NCI-H1417 (cell line): ENCODE measurements around the gene PGRMC1.
A peak's percentile ranks its signal among the peaks of the same experiment; 100 is the strongest.
"Not testable (repeated sequence)": the region's sequence is repeated elsewhere in the genome, so short reads cannot be mapped to it uniquely, and the experiment has no call there.

ENCODE experiments used
- DNase-seq, 3 experiments: peaks; one replicate each; lab custom pipeline; 2025; lab: John Stamatoyannopoulos, UW

Gene PGRMC1

DNA sequence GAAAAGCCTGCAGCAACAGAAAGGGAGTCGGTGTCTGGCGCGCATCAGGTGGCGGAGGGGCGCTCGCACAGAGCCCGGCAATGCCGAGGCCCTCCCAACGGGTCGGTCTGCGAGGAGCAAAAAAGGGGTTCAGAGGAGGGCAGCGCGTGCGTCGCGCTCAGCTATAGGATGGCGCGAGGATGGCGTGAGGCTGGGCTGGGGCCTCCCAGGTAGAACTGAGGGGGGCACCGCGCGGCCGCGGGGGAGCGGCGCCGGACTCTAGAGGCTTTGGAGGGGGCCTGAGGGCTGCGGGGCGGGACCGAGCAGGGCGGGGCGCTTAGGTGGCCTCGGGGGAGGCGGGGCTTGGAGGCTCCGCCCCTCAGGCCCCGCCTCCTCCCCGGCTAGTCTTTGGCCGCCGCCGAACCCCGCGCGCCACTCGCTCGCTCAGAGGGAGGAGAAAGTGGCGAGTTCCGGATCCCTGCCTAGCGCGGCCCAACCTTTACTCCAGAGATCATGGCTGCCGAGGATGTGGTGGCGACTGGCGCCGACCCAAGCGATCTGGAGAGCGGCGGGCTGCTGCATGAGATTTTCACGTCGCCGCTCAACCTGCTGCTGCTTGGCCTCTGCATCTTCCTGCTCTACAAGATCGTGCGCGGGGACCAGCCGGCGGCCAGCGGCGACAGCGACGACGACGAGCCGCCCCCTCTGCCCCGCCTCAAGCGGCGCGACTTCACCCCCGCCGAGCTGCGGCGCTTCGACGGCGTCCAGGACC lies at the start of gene PGRMC1:
Gene PGRMC1, plus strand, starts transcription at position 414 of the 751 bp plus-strand sequence. Its CDS starts 79 bp downstream, at position 493.
- peak; percentile 64 to 89 (median 84) for DNase-seq

DNA sequence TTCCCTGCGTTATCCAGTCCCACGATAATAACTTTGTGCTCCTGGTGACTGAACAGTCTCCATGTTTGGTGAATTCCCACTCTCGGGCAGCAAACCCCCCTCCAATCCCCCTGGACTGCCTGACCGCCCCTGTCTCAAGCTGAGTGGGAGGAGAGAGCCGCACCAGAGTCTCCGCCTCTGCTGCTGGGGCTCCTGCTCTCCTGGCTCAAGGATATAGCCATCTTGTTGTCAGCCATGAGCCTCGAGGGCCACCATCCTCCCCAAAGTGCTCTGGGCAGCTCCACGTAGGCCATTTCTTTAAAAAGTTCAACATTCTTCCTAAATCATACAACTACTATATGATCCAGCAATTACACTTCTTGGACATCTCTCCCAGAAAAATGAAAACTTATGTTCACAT lies 49.3 kb upstream of the PGRMC1 start:
- no peak for DNase-seq

DNA sequence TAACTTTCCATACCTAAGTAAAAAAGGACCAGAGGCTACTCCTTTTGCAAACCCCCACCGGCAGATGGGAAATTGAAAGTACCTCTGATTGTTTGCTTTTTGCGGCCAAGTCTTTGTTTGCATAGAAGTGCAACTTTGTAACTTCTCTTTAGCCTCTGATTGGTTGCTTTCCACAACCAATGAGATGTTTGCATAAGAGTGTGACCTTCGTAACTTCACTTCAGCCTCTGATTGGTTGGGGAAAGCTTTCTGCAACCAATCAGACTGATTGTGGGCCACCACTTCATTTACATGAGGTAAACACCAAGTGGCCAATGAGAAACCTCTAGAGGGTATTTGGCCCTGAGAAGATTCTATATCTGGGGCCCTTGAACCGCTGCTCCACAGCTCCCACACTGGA lies 48.8 kb upstream of the PGRMC1 start:
- no peak for DNase-seq

DNA sequence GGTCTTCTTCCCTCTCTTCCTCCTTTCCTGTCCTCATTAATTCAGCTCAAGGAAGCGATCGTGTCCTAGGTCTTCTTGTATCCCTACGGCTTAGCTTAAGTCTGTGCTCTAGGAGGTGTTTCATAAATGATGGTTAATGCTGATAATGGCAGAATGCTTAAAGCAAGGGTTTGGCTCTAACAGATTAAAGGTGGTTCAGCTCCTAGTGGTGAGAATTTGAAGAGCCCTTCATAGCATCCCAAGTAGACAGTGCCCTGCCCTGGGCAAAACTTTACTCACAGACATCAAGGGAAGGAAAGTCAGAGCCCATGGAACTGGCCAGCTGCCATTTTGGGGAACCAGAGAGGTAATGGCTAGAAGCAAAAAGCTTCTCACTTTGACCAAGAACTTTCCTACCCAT lies 47.0 kb upstream of the PGRMC1 start:
- DNase-seq, result no peak

DNA sequence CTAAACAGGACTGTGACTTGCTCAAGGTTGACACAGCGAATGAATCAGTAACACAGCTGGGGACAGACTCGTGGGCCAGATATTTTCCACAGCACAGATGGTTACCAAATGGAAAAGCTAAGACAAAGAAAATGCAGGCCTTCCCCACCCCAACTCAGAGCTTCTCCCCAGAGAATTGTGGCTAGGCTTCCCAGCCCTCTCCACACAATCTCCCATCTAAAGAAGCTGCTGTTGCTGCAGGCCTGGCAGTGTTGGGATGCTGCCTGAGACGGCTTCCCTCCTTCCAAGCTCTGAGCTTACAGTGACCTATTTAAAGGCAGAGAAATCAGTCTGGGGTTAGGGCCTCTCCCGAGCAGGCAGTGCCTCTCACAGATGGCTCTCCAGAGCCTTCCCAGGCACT lies 46.5 kb upstream of the PGRMC1 start:
- no peak for DNase-seq

DNA sequence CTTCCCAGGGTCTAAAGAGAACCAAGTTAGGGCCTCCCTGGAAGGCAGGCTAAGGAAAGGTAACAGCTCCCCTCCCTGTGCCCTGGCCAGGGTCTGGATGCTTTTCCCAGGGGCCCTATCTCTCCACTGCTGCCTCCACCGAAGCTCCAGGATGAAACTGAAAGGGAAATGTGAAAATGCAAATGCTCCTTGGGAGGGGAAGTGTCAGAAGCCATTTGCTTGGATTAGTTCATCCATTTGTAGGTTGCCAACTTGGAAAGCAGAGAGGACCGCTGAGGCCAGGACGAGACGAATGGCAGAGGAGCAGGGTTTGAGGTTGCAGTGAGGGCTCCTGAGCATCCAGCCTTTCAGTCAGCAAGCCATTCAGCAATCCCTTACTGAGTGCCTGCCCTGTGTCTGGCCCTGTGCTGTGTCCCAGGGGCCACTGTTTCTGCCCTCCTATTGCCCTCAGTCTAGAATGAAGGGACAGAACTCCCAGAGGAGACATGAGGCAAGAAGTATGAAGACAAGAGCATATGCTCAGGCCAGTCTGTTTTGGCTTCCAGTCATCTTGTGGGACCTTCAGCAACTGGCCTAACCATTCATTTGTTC lies 45.9 kb upstream of the PGRMC1 start:
- DNase-seq, result no peak

DNA sequence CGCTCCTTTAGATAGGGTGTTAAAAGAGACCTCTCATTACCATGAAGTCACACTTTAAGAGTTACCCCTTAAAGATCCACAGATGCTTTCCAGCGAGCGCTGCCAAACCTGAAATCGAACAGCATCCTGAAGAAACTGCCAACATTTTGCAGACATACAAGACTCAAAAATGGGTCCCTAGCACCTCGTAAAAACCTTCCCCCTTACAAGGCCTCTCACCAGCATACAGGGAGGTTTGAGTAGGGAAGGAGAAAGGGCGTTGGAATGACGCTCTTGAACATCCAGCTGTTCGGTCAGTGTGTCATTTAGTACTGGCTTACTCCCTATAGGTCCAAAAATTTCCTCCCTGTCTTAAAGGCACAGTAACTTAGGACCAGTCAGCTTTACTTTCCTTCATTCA lies 45.3 kb upstream of the PGRMC1 start:
- DNase-seq, result no peak

DNA sequence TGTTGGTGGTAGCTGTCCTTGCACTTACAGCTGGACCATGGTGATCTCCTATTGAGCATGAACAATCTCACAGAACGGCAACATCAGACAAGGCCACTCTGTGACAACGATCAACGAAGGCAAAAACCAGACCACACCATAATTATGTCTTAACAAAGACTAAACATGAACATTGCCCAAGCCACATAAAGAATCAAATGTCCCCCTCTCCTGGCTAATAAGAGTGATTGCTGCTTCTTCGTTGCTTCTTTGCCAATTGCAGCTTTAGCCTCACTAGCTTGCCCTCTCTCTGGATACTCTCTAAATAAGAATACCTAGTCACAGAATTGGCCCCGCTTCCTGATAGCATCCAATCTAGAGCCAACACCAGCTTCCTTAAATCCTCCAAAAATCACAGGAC lies 41.5 kb upstream of the PGRMC1 start:
- DNase-seq, result peak in 1 of 3 experiments; percentile 44

DNA sequence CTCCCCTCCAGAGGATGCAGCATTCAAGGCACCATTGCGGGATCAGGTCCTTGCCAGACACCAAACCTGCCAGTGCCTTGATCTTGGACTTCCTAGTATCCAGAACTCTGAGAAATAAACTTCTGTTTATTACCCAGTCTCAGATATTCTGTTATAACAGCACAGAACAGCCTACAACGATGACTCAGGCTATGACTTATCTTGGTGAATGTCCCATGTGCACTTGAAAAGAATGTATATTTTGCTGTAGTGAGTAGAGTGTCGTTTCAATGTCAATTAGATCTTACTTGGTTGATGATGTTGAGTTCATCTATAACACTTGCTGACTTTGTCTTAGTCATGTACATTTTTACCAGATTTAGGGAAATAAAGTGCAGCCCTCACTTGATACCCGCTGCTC lies 34.5 kb upstream of the PGRMC1 start:
- DNase-seq, result no peak

DNA sequence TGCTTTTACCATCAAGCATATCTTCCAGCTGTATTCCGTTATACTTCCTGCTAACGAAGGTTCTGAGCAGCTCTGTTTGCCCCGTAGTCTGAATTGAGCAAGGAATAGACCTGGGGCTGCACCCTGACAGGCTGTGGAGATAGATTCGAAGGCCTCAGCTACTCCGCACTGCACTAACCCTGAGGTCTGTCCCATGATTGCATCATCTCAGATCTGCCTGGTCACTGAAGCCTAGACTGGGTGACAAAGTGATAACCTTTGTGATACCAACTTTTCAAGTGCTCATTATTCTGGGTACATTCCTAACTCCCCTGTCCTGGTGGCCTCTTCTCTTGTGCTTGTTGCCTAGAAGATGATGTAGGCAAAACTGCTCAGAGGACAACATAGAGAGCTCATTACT lies 29.9 kb upstream of the PGRMC1 start:
- DNase-seq, result no peak

DNA sequence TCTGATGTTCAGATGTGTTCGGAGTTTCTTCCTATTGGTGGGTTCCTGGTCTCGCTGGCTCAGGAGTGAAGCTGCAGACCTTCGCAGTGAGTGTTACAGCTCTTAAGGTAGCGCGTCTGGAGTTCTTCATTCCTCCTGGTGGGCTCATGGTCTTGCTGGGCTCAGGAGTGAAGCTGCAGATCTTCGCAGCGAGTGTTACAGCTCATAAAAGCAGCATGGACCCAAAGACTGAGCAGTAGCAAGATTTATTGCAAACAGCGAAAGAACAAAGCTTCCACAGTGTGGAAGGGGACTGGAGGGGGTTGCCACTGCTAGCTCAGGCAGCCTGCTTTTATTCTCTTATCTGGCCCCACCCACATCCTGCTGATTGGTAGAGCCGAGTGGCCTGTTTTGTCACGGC lies 28.6 kb upstream of the PGRMC1 start:
- DNase-seq, result not testable (repeated sequence)

DNA sequence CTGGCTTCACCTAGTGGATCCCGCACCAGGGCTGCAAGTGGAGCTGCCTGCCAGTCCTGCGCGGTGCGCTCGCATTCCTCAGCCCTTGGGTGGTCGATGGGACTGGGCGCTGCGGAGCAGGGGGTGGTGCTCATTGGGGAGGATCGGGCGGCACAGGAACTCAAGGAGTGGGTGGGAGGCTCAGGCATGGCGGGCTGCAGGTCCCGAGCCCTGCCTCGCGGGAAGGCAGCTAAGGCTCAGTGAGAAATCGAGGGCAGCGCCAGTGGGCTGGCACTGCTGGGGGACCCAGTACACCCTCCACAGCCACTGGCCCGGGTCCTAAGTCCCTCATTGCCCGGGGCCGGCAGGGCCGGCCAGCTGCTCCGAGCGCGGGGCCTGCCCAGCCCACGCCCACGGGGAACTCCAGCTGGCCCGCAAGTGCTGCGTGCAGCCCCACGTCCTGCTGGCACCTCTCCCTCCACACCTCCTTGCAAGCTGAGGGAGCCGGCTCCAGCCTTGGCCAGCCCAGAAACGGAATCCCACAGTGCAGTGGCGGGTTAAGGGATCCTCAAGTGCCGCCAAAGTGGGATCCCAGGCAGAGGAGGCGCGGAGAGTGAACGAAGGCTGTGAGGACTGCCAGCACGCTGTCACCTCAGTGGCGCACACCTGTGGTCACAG lies 27.6 kb upstream of the PGRMC1 start:
- no peak for DNase-seq

DNA sequence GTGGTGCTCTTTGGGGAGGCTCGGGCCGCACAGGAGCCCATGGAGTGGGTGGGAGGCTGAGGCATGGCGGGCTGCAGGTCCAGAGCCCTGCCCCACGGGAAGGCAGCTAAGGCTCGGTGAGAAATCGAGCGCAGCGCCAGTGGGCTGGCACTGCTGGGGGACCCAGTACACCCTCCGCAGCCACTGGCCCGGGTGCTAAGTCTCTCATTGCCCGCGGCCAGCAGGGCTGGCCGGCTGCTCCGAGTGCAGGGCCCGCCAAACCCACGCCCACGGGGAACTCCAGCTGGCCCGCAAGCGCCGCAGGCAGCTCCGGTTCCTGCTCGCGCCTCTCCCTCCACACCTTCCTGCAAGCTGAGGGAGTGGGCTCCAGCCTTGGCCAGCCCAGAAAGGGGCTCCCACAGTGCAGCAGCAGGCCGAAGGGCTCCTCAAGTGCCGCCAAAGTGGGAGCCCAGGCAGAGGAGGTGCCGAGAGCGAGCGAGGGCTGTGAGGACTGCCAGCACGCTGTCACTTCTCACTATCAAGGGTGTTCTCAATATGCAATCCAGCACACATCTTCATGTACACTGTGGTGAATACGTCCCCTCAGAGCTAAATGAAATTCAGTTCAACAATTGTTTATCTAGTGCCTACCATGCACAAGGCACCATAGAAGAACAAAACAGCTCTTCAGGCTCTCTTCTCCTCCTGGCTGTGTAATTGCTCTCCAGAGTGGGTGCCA lies 25.0 kb upstream of the PGRMC1 start:
- DNase-seq, result not testable (repeated sequence)

DNA sequence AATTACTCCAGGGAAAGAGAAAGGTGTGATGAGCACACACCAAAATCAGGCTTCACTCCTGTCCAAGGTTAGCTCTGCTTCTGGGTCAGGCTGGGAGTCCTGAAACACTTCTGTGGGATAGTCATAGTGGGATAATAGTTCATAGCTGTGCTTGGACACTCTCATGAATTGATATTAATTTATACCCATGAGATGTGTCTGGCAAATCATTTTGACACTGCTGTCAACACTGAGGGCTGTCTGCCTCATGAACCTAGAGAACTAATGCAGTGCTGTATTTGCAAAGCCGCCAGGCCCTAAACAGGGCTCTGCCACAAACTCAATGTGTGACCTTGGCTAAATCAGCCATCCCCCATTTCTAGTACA lies 24.5 kb upstream of the PGRMC1 start:
- DNase-seq, result no peak

DNA sequence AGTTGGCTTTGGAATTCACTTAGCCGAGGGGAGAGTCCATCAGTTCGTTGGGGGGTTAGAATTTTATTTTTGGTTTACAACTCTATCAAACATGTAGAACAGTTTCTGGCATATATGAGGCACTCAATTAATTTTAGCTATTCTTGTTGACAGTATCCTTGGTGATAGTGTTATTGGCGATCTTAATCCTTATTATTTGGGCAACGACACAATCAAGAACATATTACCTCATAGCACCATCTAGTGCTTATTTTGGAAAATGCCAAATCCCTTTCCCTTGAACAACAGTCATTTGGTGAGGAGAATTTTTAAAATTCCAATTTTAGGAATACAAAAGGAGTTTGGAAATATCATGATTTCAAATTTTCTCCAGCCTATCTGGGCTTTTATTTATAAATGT lies 17.9 kb upstream of the PGRMC1 start:
- DNase-seq, result peak; percentile 3 to 55 (median 12)

DNA sequence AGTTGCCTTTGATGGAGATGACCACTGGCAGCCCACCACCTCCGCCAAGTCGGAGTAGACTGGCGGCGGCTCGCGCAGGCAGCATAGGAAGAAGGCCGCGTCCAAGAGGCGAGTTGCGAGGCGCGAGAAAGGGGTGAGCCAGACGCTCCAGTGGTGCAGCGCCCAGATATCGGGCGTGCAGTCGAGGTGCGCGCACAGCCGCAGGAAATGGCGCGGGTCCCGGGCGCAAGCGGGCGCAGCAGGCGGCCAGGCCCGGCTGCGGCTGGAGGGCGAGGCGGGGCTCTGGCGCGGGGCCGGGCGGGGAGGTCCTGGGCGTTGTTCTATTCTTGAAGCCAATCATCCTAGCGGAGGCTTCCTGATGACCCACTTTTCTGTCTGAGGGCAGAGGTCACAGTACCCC lies 13.2 kb upstream of the PGRMC1 start:
- DNase-seq, result no peak

DNA sequence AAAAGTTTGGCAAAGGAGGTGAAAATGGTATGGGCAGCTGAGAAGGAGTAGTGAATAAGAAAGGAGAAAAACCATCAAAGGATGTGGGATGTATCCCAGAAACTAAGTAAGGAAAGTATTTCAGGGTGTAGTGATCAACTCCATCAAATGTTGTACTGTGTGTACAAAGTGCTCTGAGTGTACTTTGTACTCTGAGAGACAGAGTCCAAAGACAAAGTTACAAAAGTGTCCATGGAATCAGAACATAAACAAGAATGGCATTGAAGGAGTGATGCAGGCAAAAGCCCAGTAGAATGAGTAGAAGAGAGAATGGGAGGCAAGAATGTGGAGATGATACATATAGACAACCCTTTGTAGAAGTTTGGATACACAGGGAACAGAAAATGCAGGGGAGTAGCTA lies 12.3 kb upstream of the PGRMC1 start:
- DNase-seq, result no peak

DNA sequence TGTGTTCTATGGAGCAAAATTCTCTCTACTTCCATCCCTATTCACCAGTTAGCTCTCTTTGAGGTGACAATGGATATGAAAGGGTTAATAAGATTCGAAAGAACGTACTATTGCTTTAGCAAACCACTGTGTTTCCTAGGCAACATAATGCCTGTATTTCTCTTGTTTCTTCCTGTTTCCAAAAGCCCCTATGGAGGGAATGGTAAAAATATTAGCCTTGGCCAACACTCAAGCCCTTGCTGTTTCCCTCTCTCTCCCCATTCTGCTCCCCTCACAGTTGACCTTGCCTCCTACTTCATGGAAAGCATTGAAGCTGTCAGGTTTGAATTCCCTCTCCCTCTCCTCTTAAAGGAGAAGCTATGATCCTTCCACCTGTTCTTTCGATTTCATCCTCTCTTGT lies 9.6 kb upstream of the PGRMC1 start:
- no peak for DNase-seq

DNA sequence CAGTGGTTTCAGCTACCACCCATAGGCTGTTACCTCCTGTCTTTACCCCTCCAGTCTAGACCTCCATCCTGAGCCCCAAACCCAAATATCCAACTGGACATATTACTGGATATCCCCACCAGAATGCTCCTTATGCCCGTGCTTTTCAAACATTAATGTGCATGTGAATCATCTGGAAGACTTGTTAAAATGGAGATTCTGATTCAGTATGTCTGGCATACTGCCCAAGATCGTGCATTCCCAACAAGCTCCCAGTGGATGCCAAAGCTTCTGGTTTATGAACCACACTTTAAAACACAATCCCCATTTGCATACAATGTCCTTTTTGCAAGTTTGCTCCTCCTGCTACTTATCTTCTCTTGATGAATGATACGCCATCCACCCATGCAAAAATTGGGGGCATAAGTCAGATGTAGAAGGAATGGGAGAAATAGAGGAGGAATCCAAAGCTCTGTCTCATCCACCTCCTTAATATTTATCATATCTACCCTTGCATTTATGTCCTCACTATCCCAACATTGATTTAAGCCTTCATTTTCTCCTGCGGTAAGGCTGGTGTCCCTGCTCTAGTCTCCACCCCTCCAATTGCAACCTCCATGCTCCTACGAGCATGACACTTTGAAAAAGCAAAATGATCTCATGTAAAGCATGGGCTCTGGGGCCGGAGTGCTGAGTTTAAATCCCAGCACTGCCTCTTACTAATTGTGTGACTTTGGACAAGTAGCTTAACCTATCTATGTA lies 7.4 kb upstream of the PGRMC1 start:
- no peak for DNase-seq

DNA sequence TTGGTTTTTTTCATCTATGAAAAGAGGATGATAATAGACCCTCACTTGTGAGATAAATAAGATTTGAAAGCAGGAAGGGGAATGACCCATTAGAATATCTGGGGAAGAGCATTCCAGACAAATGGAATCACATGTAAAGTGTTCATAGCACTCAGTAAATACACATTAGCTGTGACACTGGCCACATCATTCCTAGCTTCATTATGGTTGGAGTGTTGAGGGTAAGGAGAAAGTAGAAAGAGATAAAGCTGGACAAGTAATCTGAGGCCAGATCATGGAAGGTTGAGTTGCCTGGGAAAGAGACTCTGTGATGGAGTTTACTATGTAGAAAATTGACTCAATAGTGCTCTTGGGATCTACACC lies 6.9 kb upstream of the PGRMC1 start:
- DNase-seq, result no peak

DNA sequence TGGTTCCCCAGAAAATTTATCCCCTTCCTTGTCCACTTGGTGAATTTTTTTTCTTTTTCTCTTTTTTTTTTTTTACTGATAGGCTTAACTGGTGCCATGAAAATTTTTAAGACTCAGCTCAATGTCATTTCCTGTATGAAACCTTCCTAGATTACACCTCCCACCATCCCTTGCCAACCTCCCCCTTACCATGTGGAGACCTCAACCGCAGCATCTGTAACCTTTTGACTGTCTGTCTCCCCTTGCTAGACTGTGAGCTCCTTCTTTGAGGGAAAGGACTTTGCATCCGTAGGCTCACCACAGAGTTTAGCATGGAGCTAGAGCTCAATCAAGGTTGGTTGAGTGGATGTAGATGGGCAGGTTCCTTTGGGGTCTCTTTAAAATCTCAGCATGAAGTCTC lies 5.2 kb upstream of the PGRMC1 start:
- no peak for DNase-seq

DNA sequence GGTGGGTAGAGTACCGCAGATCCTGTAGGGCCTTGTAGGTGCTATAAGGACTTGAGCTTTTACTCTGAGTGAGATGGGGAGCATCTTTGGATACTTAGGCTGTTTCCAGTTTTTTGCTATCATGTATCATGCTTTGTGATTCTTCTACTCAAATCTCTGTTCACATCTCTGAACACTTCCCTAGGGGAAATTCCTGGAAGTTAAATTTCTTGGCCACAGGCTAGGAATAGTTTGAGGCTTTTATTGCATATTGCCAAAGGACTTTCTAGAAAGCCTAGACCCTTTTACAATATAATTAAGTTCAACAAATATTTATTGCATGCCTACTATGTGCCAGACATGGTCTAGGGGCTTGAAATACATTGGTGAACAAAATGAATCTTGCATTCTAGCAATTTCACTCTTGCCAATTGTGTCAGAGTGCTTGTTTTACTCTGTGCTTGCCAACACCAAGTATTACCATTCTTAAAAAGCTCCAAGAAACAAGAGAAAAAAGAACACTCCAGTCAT lies 4.1 kb upstream of the PGRMC1 start:
- DNase-seq, result no peak
